Measurements from ENCODE around the gene ULK4.
"Not testable (repeated sequence)": the region's sequence is repeated elsewhere in the genome, so short reads cannot be mapped to it uniquely, and the experiment has no call there.

Gene ULK4

GRCh38 chr3:41647730-41648129 lies 314.2 kb downstream of the ULK4 start:
- not testable (repeated sequence) for DNase-seq (ENCODE audit: low spot score)

- DNase-seq (ENCODE audit: low spot score), result no peak
Observed at GRCh38 chr3:41640076-41640475, 321.8 kb downstream of the ULK4 start.

- no peak for DNase-seq (ENCODE audit: low spot score)
Observed at GRCh38 chr3:41638381-41638780, 323.5 kb downstream of the ULK4 start.

GRCh38 chr3:41632700-41633099 lies 329.2 kb downstream of the ULK4 start:
- no peak for DNase-seq (ENCODE audit: low spot score)

GRCh38 chr3:41630708-41631107 lies 331.2 kb downstream of the ULK4 start:
- DNase-seq (ENCODE audit: low spot score), result no peak

GRCh38 chr3:41629986-41630385 lies 331.9 kb downstream of the ULK4 start:
- DNase-seq (ENCODE audit: low spot score), result no peak

- no peak for DNase-seq (ENCODE audit: low spot score)
Observed at GRCh38 chr3:41629072-41629471, 332.8 kb downstream of the ULK4 start.

GRCh38 chr3:41627477-41628087 lies 334.3 kb downstream of the ULK4 start:
- DNase-seq (ENCODE audit: low spot score), result no peak

- DNase-seq (ENCODE audit: low spot score), result no peak
Observed at GRCh38 chr3:41612853-41613252, 349.1 kb downstream of the ULK4 start.

GRCh38 chr3:41611008-41611407 lies 350.9 kb downstream of the ULK4 start:
- no peak for DNase-seq (ENCODE audit: low spot score)

GRCh38 chr3:41608347-41608746 lies 353.6 kb downstream of the ULK4 start:
- DNase-seq (ENCODE audit: low spot score), result no peak

GRCh38 chr3:41603807-41604206 lies 358.1 kb downstream of the ULK4 start:
- DNase-seq (ENCODE audit: low spot score), result no peak

- no peak for DNase-seq (ENCODE audit: low spot score)
Observed at GRCh38 chr3:41602121-41602520, 359.8 kb downstream of the ULK4 start.

GRCh38 chr3:41601404-41601987 lies 360.4 kb downstream of the ULK4 start:
- no peak for DNase-seq (ENCODE audit: low spot score)

- DNase-seq (ENCODE audit: low spot score), result no peak
Observed at GRCh38 chr3:41600616-41601015, 361.3 kb downstream of the ULK4 start.

GRCh38 chr3:41599127-41599484 lies 362.8 kb downstream of the ULK4 start:
- DNase-seq (ENCODE audit: low spot score), result no peak

- DNase-seq (ENCODE audit: low spot score), result no peak
Observed at GRCh38 chr3:41598402-41599126, 363.3 kb downstream of the ULK4 start.

GRCh38 chr3:41593774-41594173 lies 368.1 kb downstream of the ULK4 start:
- no peak for DNase-seq (ENCODE audit: low spot score)

- no peak for DNase-seq (ENCODE audit: low spot score)
Observed at GRCh38 chr3:41592753-41593510, 369.0 kb downstream of the ULK4 start.

- DNase-seq (ENCODE audit: low spot score), result no peak
Observed at GRCh38 chr3:41583014-41583413, 378.9 kb downstream of the ULK4 start.

- no peak for DNase-seq (ENCODE audit: low spot score)
Observed at GRCh38 chr3:41581700-41582099, 380.2 kb downstream of the ULK4 start.

- DNase-seq (ENCODE audit: low spot score), result no peak
Observed at GRCh38 chr3:41580274-41580959, 381.5 kb downstream of the ULK4 start.
